GM12891 (cell line): Measurements from ENCODE around the gene NDUFS2.

Experiments
- PAX5 ChIP-seq: IDR thresholded peaks from 2 replicates; pipeline ENCODE4 v1.6.1; 2011; ENCODE audit warnings: low read length, moderate library complexity, mild to moderate bottlenecking; ENCODE audit not compliant: insufficient read depth, severe bottlenecking
- POLR2A ChIP-seq: IDR thresholded peaks from 2 replicates; pipeline ENCODE4 v1.6.1; 2011; ENCODE audit warnings: low read depth, low read length, control low read depth
- POLR2AphosphoS5 ChIP-seq: IDR thresholded peaks from 2 replicates; pipeline ENCODE4 v1.6.1; 2011; ENCODE audit warnings: low read depth, low read length, control low read depth
- POU2F2 ChIP-seq: IDR thresholded peaks from 2 replicates; pipeline ENCODE4 v1.6.1; 2011; ENCODE audit warnings: low read depth, mild to moderate bottlenecking, control low read depth, low read length, moderate library complexity
- SPI1 ChIP-seq: IDR thresholded peaks from 2 replicates; pipeline ENCODE4 v1.6.1; 2011; ENCODE audit warnings: low read depth, low read length, control low read depth
- TAF1 ChIP-seq: IDR thresholded peaks from 2 replicates; pipeline ENCODE4 v1.6.1; 2011; ENCODE audit warnings: low read depth, low read length, control low read depth

GRCh38 chr1:161259765-161260164 lies 57.6 kb downstream of the NDUFS2 start:
- TF ChIP-seq POLR2A (no peak), POLR2AphosphoS5 (no peak), PAX5 (no peak), TAF1 (no peak), SPI1 (no peak), POU2F2 (no peak)
